NCI-H2171 treated with DMSO at 0.1 percent for 48 hours (cell line): Measurements from ENCODE around the gene TBCCD1.
A peak's percentile ranks its signal among the peaks of the same experiment; 100 is the strongest.

ENCODE experiments used
- DNase-seq: peaks from one replicate; lab custom pipeline; 2025; lab: John Stamatoyannopoulos, UW

Gene TBCCD1

GRCh38 chr3:186567072-186567921, at the start of gene TBCCD1:
TBCCD1 (minus strand) TSS chr3:186567339; CDS start chr3:186564329, 3,010 bp downstream.
- peak; percentile 85 for DNase-seq

GRCh38 chr3:186616299-186616617, 49.1 kb upstream of the TBCCD1 start:
- DNase-seq: no peak

- DNase-seq: peak; percentile 74
Measured at GRCh38 chr3:186614597-186615483, 47.7 kb upstream of the TBCCD1 start.

GRCh38 chr3:186614266-186614596, 47.1 kb upstream of the TBCCD1 start:
- no peak for DNase-seq

GRCh38 chr3:186613637-186614265, 46.6 kb upstream of the TBCCD1 start:
- DNase-seq: no peak

GRCh38 chr3:186612721-186613636, 45.8 kb upstream of the TBCCD1 start, which contains the start of gene AHSG:
AHSG (plus strand) TSS chr3:186613060; CDS start chr3:186613142, 82 bp downstream.
- no peak for DNase-seq

GRCh38 chr3:186612065-186612464, 44.9 kb upstream of the TBCCD1 start:
- no peak for DNase-seq

- DNase-seq: no peak
Measured at GRCh38 chr3:186609247-186609868, 42.2 kb upstream of the TBCCD1 start.

GRCh38 chr3:186608624-186609215, 41.6 kb upstream of the TBCCD1 start:
- no peak for DNase-seq

GRCh38 chr3:186605561-186606545, 38.7 kb upstream of the TBCCD1 start:
- no peak for DNase-seq

GRCh38 chr3:186605078-186605477, 37.9 kb upstream of the TBCCD1 start:
- DNase-seq: no peak

- DNase-seq: no peak
Measured at GRCh38 chr3:186603159-186603558, 36.0 kb upstream of the TBCCD1 start.

- no peak for DNase-seq
Measured at GRCh38 chr3:186600896-186601295, 33.8 kb upstream of the TBCCD1 start.

GRCh38 chr3:186599785-186600166, 32.6 kb upstream of the TBCCD1 start:
- DNase-seq: no peak

GRCh38 chr3:186599142-186599784, 32.1 kb upstream of the TBCCD1 start:
- no peak for DNase-seq

- no peak for DNase-seq
Measured at GRCh38 chr3:186598794-186599141, 31.6 kb upstream of the TBCCD1 start.

- DNase-seq: no peak
Measured at GRCh38 chr3:186598108-186598784, 31.1 kb upstream of the TBCCD1 start.

GRCh38 chr3:186596568-186597287, 29.6 kb upstream of the TBCCD1 start:
- no peak for DNase-seq
